ENCODE measurements around the gene SLC22A31. TPM values are rescaled to one million over a fixed set of nuclear protein-coding genes. Genes with fewer than 3 reads are reported as not detected.

SLC22A31 gene
- total and polyA plus RNA-seq, 2 experiments from 2014 or later, result 2.1 to 13.8 TPM

- Histone ChIP-seq H3K4me3 (no peak overlapping the region), H4K20me1 (replicated peaks; ENCODE audit: insufficient read depth) (no peaks in the 10 kb centered on the region), H2AFZ (no peak overlapping the region), H3K36me3 (ENCODE audit: insufficient read depth) (no peaks in the 10 kb centered on the region), H3K27me3 (ENCODE audit: insufficient read depth) (no peaks in the 10 kb centered on the region), H3K4me2 (no peak overlapping the region), H3K4me1 (ENCODE audit: insufficient read depth) (no peaks in the 10 kb centered on the region), H3F3A (replicated peaks; ENCODE audit: low read depth) (no peaks in the 10 kb centered on the region), H3K79me2 (replicated peaks; ENCODE audit: insufficient read depth) (no peaks in the 10 kb centered on the region), H3K9me2 (ENCODE audit: insufficient read depth) (no peaks in the 10 kb centered on the region), H3K27ac (ENCODE audit: low read depth) (no peak overlapping the region)
- H3K4me3 Mint-ChIP-seq, result no peak overlapping the region
- peaks cover 3% of the 10 kb centered on the region for H3K27me3 Mint-ChIP-seq (ENCODE audit: insufficient read depth, low read depth, poor library complexity)
- no peak for DNase-seq (ENCODE audit: low spot score)
- no peaks in the 10 kb centered on the region for H3K36me3 Mint-ChIP-seq (ENCODE audit: low read depth)
- no peaks in the 10 kb centered on the region for H3K4me1 Mint-ChIP-seq
- no peaks in the 10 kb centered on the region for H3K9me3 Mint-ChIP-seq
- no peak for ATAC-seq
- no peak for TF ChIP-seq CREB1 (CRISPR knock-in tag; IDR thresholded peaks at IDR 0.05; ENCODE audit: low read depth)
- no peak for TF ChIP-seq JUNB (IDR thresholded peaks at IDR 0.05; ENCODE audit: unreplicated experiment)
- TF ChIP-seq ZNF462 (CRISPR knock-in tag; IDR thresholded peaks at IDR 0.05), result no peak
- TF ChIP-seq STAT1 (IDR thresholded peaks at IDR 0.05; ENCODE audit: unreplicated experiment), result no peak
- TF ChIP-seq ZNF331 (CRISPR knock-in tag; IDR thresholded peaks at IDR 0.05; ENCODE audit: low read depth), result no peak
- no peak for TF ChIP-seq REST (IDR thresholded peaks at IDR 0.05; ENCODE audit: unreplicated experiment)
- no peak for TF ChIP-seq CTCF (conservative IDR thresholded peaks at IDR 0.05; ENCODE audit: low read depth in 2 of 2)
- TF ChIP-seq EZH2 (IDR thresholded peaks at IDR 0.05; ENCODE audit: low read depth, unreplicated experiment), result no peak
- no peak for TF ChIP-seq ZNF114 (CRISPR knock-in tag; IDR thresholded peaks at IDR 0.05)
- TF ChIP-seq NANOG (IDR thresholded peaks at IDR 0.05; ENCODE audit: borderline replicate concordance), result no peak
- H3K27ac Mint-ChIP-seq, result no peak overlapping the region
Measured at GRCh38 chr16:89179656-89180315, 20.6 kb downstream of the SLC22A31 start.

Measured in GM23338 (cell line).